ENCODE measurements around the gene NINJ1. TPM values are rescaled to one million over a fixed set of nuclear protein-coding genes. Genes with fewer than 3 reads are reported as not detected.

NINJ1 gene
- total and polyA plus RNA-seq, 2 of the 13 experiments (the other 11 are each of a cell fraction or from before 2014, with no cell fraction given), result 81.2 to 92.1 TPM

DNA sequence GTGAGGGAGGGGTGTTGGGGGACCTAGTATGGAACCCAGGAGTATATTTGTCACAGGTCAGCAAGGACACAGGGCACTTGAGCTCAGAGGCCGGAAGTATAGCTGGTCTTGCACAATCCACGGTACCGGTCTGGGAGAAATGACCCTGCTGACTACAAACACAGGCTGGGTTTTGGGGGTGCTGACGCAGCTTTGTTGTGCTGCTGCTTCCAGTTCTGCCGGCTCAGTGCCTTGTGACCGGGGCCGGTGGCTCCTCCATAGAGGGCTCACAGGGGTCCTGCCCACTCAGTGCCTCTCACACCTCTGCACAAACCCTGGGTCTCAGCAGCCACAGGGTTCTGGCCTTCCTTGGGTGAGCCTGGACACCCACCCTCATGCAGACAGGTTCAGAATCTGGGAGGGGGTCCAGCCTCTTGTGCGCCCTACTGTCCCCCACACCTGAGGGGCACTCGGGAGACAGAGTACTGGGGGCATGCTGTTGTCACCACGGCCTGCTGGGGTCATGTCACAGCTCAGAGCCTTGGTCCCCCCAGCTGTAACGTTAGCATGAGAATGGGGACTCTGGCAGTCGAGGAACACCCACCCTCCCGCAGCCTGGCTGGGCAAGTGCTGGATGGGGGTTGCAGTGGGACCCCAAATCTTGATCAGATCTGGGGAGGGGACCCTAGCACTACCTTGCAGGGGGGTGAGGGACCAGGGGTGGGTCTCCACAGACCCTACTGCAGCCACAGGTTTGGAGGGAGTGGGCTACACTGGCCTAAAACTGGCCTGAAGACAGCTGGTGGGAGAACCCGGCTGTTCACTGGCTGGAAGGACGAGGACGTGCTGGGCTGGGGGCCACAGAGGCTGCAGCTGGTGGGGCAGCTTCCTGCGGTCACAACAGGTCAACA is 17.7 kb downstream of the NINJ1 start (continued):
- TF ChIP-seq GTF3A (CRISPR knock-in tag; conservative IDR thresholded peaks at IDR 0.05) (no peak), ZNF816 (CRISPR knock-in tag; IDR thresholded peaks at IDR 0.05; ENCODE audit: borderline replicate concordance) (no peak), SETDB1 (CRISPR knock-in tag; IDR thresholded peaks at IDR 0.05; ENCODE audit: borderline replicate concordance) (no peak), ZBTB20 (CRISPR knock-in tag; IDR thresholded peaks at IDR 0.05; ENCODE audit: borderline replicate concordance, low read depth) (0 out of 2 replicates have a peak, but pooled peaks have one; percentile 25), SOX6 (IDR thresholded peaks at IDR 0.05) (no peak), SOX6 (CRISPR knock-in tag; IDR thresholded peaks at IDR 0.05) (peak; percentile 57), ZNF343 (CRISPR knock-in tag; IDR thresholded peaks at IDR 0.05) (no peak), ZNF644 (CRISPR knock-in tag; IDR thresholded peaks at IDR 0.05; ENCODE audit: low read depth) (0 out of 2 replicates have a peak, but pooled peaks have one; percentile 25), HDAC1 (CRISPR knock-in tag; IDR thresholded peaks at IDR 0.05) (peak; percentile 40; the same call in 1 of the 2 replicates), TMF1 (CRISPR knock-in tag; IDR thresholded peaks at IDR 0.05; ENCODE audit: low read depth) (no peak), EEA1 (CRISPR knock-in tag; IDR thresholded peaks at IDR 0.05; ENCODE audit: borderline replicate concordance) (no peak), ZNF572 (CRISPR knock-in tag; IDR thresholded peaks at IDR 0.05) (no peak; the same call in 1 of the 2 replicates), XBP1 (CRISPR knock-in tag; IDR thresholded peaks at IDR 0.05) (no peak), ASH2L (IDR thresholded peaks at IDR 0.05; ENCODE audit: insufficient read length, low read depth, low read length) (no peak), TEAD3 (CRISPR knock-in tag; optimal IDR thresholded peaks at IDR 0.05; ENCODE audit: borderline replicate concordance) (peak; percentile 46), KLF15 (CRISPR knock-in tag; IDR thresholded peaks at IDR 0.05; ENCODE audit: borderline replicate concordance) (no peak), CEBPB (IDR thresholded peaks at IDR 0.05; ENCODE audit: borderline replicate concordance, low read depth, low read length) (peak; percentile 99), ZNF44 (CRISPR knock-in tag; IDR thresholded peaks at IDR 0.05) (no peak), FOXP1 (IDR thresholded peaks at IDR 0.05) (no peak), FOXP1 (CRISPR knock-in tag; IDR thresholded peaks at IDR 0.05) (peak; percentile 55), ZNF34 (CRISPR knock-in tag; IDR thresholded peaks at IDR 0.05; ENCODE audit: borderline replicate concordance) (no peak), ZNF296 (CRISPR knock-in tag; conservative IDR thresholded peaks at IDR 0.05) (no peak), RBAK (CRISPR knock-in tag; IDR thresholded peaks at IDR 0.05) (no peak), MED13 (CRISPR knock-in tag; IDR thresholded peaks at IDR 0.05) (no peak), KDM2A (CRISPR knock-in tag; IDR thresholded peaks at IDR 0.05; ENCODE audit: borderline replicate concordance, low read depth) (peak; percentile 45; the same call in 1 of the 2 replicates), HNF4A (CRISPR knock-in tag; IDR thresholded peaks at IDR 0.05) (no peak)
- TF ChIP-seq, protein P1, sequence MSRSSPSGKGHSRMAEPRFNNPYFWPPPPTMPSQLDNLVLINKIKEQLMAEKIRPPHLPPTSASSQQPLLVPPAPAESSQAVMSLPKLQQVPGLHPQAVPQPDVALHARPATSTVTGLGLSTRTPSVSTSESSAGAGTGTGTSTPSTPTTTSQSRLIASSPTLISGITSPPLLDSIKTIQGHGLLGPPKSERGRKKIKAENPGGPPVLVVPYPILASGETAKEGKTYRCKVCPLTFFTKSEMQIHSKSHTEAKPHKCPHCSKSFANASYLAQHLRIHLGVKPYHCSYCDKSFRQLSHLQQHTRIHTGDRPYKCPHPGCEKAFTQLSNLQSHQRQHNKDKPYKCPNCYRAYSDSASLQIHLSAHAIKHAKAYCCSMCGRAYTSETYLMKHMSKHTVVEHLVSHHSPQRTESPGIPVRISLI (CRISPR knock-in tag; IDR thresholded peaks at IDR 0.05; ENCODE audit: borderline replicate concordance), result no peak
- TF ChIP-seq, protein P2, sequence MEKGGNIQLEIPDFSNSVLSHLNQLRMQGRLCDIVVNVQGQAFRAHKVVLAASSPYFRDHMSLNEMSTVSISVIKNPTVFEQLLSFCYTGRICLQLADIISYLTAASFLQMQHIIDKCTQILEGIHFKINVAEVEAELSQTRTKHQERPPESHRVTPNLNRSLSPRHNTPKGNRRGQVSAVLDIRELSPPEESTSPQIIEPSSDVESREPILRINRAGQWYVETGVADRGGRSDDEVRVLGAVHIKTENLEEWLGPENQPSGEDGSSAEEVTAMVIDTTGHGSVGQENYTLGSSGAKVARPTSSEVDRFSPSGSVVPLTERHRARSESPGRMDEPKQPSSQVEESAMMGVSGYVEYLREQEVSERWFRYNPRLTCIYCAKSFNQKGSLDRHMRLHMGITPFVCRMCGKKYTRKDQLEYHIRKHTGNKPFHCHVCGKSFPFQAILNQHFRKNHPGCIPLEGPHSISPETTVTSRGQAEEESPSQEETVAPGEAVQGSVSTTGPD (CRISPR knock-in tag; IDR thresholded peaks at IDR 0.05), result no peak
- TF ChIP-seq, protein P3, sequence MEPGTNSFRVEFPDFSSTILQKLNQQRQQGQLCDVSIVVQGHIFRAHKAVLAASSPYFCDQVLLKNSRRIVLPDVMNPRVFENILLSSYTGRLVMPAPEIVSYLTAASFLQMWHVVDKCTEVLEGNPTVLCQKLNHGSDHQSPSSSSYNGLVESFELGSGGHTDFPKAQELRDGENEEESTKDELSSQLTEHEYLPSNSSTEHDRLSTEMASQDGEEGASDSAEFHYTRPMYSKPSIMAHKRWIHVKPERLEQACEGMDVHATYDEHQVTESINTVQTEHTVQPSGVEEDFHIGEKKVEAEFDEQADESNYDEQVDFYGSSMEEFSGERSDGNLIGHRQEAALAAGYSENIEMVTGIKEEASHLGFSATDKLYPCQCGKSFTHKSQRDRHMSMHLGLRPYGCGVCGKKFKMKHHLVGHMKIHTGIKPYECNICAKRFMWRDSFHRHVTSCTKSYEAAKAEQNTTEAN (CRISPR knock-in tag; conservative IDR thresholded peaks at IDR 0.05), result no peak
